Mucosa of gallbladder (tissue), 1 donor: ENCODE results near the gene MYOF. TPM values are rescaled to one million over a fixed set of nuclear protein-coding genes. Genes with fewer than 3 reads are reported as not detected.

Source experiments
- total RNA-seq: library from RNA; stranded (reverse); gene quantifications from one replicate; pipeline ENCODE4 v1.2.1, GENCODE V29; 2021
- donor health status: DM: no; HTN: no; CAD: no.

Gene MYOF
- total RNA-seq, 1 donor from 2014 or later: 99.3 TPM

Other genes with a start within 250 kb of the MYOF start
- gene CEP55, start 14.3 kb upstream of the MYOF start, total RNA-seq: 1.3 TPM
- 6.1 TPM for gene FFAR4, start 84.3 kb upstream of the MYOF start, total RNA-seq
- 59.9 TPM for gene RBP4, start 118.9 kb upstream of the MYOF start, total RNA-seq
- gene PDE6C, start 130.2 kb upstream of the MYOF start, total RNA-seq: not detected
- gene FRA10AC1, start 220.3 kb upstream of the MYOF start, total RNA-seq: 12.5 TPM